ENCODE data around the gene ZNF532.
"Not testable (repeated sequence)": the region's sequence is repeated elsewhere in the genome, so short reads cannot be mapped to it uniquely, and the experiment has no call there.

The ZNF532 gene

GRCh38 chr18:58903533-58903932 lies 38.9 kb downstream of the ZNF532 start:
- no peak for FAIRE-seq

- no peak for FAIRE-seq
Measured at GRCh38 chr18:58905777-58906428, 41.2 kb downstream of the ZNF532 start.

GRCh38 chr18:58908006-58908405 lies 43.3 kb downstream of the ZNF532 start:
- FAIRE-seq = no peak

GRCh38 chr18:58909521-58909920 lies 44.8 kb downstream of the ZNF532 start:
- no peak for FAIRE-seq

GRCh38 chr18:58911241-58911640 lies 46.6 kb downstream of the ZNF532 start:
- no peak for FAIRE-seq

GRCh38 chr18:58911766-58912165 lies 47.1 kb downstream of the ZNF532 start:
- FAIRE-seq = no peak

- FAIRE-seq = no peak
Measured at GRCh38 chr18:58915006-58915799, 50.5 kb downstream of the ZNF532 start.

- FAIRE-seq = no peak
Measured at GRCh38 chr18:58915995-58916394, 51.3 kb downstream of the ZNF532 start.

GRCh38 chr18:58919934-58920333 lies 55.3 kb downstream of the ZNF532 start:
- FAIRE-seq = not testable (repeated sequence)

- no peak for FAIRE-seq
Measured at GRCh38 chr18:58922995-58923394, 58.3 kb downstream of the ZNF532 start.

- no peak for FAIRE-seq
Measured at GRCh38 chr18:58924473-58924872, 59.8 kb downstream of the ZNF532 start.

- no peak for FAIRE-seq
Measured at GRCh38 chr18:58927659-58928058, 63.0 kb downstream of the ZNF532 start.

GRCh38 chr18:58928386-58928785 lies 63.7 kb downstream of the ZNF532 start:
- no peak for FAIRE-seq

GRCh38 chr18:58929206-58929605 lies 64.5 kb downstream of the ZNF532 start:
- no peak for FAIRE-seq

- FAIRE-seq = no peak
Measured at GRCh38 chr18:58934356-58934755, 69.7 kb downstream of the ZNF532 start.

- FAIRE-seq = no peak
Measured at GRCh38 chr18:58934933-58935577, 70.4 kb downstream of the ZNF532 start.

GRCh38 chr18:58937071-58937886 lies 72.6 kb downstream of the ZNF532 start:
- FAIRE-seq = no peak

GRCh38 chr18:58937887-58938267 lies 73.2 kb downstream of the ZNF532 start:
- FAIRE-seq = no peak

- FAIRE-seq = no peak
Measured at GRCh38 chr18:58941426-58942099, 76.9 kb downstream of the ZNF532 start.

GRCh38 chr18:58943896-58944295 lies 79.2 kb downstream of the ZNF532 start:
- no peak for FAIRE-seq

GRCh38 chr18:58947136-58947732 lies 82.6 kb downstream of the ZNF532 start:
- FAIRE-seq = no peak

- FAIRE-seq = no peak
Measured at GRCh38 chr18:58949031-58949430, 84.4 kb downstream of the ZNF532 start.

All from colon (tissue), 2 donors.